ENCODE data around the gene LASP1.

- TF ChIP-seq, protein P1, sequence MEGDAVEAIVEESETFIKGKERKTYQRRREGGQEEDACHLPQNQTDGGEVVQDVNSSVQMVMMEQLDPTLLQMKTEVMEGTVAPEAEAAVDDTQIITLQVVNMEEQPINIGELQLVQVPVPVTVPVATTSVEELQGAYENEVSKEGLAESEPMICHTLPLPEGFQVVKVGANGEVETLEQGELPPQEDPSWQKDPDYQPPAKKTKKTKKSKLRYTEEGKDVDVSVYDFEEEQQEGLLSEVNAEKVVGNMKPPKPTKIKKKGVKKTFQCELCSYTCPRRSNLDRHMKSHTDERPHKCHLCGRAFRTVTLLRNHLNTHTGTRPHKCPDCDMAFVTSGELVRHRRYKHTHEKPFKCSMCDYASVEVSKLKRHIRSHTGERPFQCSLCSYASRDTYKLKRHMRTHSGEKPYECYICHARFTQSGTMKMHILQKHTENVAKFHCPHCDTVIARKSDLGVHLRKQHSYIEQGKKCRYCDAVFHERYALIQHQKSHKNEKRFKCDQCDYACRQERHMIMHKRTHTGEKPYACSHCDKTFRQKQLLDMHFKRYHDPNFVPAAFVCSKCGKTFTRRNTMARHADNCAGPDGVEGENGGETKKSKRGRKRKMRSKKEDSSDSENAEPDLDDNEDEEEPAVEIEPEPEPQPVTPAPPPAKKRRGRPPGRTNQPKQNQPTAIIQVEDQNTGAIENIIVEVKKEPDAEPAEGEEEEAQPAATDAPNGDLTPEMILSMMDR (IDR thresholded peaks at IDR 0.05; ENCODE audit: low read length): no peak
- TF ChIP-seq EZH2 (IDR thresholded peaks at IDR 0.05; ENCODE audit: borderline replicate concordance, low read length): no peak
Measured at GRCh38 chr17:38900978-38901656, 31.3 kb downstream of the LASP1 start.
